ENCODE measurements around the gene TRIM66.

- TF ChIP-seq, protein P1, sequence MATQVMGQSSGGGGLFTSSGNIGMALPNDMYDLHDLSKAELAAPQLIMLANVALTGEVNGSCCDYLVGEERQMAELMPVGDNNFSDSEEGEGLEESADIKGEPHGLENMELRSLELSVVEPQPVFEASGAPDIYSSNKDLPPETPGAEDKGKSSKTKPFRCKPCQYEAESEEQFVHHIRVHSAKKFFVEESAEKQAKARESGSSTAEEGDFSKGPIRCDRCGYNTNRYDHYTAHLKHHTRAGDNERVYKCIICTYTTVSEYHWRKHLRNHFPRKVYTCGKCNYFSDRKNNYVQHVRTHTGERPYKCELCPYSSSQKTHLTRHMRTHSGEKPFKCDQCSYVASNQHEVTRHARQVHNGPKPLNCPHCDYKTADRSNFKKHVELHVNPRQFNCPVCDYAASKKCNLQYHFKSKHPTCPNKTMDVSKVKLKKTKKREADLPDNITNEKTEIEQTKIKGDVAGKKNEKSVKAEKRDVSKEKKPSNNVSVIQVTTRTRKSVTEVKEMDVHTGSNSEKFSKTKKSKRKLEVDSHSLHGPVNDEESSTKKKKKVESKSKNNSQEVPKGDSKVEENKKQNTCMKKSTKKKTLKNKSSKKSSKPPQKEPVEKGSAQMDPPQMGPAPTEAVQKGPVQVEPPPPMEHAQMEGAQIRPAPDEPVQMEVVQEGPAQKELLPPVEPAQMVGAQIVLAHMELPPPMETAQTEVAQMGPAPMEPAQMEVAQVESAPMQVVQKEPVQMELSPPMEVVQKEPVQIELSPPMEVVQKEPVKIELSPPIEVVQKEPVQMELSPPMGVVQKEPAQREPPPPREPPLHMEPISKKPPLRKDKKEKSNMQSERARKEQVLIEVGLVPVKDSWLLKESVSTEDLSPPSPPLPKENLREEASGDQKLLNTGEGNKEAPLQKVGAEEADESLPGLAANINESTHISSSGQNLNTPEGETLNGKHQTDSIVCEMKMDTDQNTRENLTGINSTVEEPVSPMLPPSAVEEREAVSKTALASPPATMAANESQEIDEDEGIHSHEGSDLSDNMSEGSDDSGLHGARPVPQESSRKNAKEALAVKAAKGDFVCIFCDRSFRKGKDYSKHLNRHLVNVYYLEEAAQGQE (IDR thresholded peaks at IDR 0.05) = no peak
- no peak for TF ChIP-seq GABPA (IDR thresholded peaks at IDR 0.05 in 1 of 2, conservative IDR thresholded peaks at IDR 0.05 in 1 of 2)
- TF ChIP-seq, protein P2, sequence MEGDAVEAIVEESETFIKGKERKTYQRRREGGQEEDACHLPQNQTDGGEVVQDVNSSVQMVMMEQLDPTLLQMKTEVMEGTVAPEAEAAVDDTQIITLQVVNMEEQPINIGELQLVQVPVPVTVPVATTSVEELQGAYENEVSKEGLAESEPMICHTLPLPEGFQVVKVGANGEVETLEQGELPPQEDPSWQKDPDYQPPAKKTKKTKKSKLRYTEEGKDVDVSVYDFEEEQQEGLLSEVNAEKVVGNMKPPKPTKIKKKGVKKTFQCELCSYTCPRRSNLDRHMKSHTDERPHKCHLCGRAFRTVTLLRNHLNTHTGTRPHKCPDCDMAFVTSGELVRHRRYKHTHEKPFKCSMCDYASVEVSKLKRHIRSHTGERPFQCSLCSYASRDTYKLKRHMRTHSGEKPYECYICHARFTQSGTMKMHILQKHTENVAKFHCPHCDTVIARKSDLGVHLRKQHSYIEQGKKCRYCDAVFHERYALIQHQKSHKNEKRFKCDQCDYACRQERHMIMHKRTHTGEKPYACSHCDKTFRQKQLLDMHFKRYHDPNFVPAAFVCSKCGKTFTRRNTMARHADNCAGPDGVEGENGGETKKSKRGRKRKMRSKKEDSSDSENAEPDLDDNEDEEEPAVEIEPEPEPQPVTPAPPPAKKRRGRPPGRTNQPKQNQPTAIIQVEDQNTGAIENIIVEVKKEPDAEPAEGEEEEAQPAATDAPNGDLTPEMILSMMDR (IDR thresholded peaks at IDR 0.05; ENCODE audit: low read depth, low read length, missing input control) = no peak
- TF ChIP-seq, protein P3, sequence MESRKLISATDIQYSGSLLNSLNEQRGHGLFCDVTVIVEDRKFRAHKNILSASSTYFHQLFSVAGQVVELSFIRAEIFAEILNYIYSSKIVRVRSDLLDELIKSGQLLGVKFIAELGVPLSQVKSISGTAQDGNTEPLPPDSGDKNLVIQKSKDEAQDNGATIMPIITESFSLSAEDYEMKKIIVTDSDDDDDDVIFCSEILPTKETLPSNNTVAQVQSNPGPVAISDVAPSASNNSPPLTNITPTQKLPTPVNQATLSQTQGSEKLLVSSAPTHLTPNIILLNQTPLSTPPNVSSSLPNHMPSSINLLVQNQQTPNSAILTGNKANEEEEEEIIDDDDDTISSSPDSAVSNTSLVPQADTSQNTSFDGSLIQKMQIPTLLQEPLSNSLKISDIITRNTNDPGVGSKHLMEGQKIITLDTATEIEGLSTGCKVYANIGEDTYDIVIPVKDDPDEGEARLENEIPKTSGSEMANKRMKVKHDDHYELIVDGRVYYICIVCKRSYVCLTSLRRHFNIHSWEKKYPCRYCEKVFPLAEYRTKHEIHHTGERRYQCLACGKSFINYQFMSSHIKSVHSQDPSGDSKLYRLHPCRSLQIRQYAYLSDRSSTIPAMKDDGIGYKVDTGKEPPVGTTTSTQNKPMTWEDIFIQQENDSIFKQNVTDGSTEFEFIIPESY (IDR thresholded peaks at IDR 0.05) = no peak
- TF ChIP-seq SP1 (IDR thresholded peaks at IDR 0.05) = no peak
Observed at GRCh38 chr11:8614497-8614896, 68.0 kb downstream of the TRIM66 start.

Measured in liver (tissue), 3 donors.